ENCODE results near the gene POLR1H.
A peak's percentile ranks its signal among the peaks of the same experiment; 100 is the strongest.

Gene POLR1H

GRCh38 chr6:30062471-30063178, 1.6 kb downstream of the POLR1H start:
- no peak for DNase-seq (ENCODE audit: low read depth)

GRCh38 chr6:30063315-30063714, 2.2 kb downstream of the POLR1H start:
- no peak for DNase-seq (ENCODE audit: low read depth)

GRCh38 chr6:30066082-30066481, 5.0 kb downstream of the POLR1H start:
- DNase-seq (ENCODE audit: low read depth), result no peak

- peak; percentile 97 for DNase-seq (ENCODE audit: low read depth)
These were observed 5.8 kb downstream of the POLR1H start, which contains the start of gene PPP1R11 for GRCh38 chr6:30066577-30067459. TSS of gene PPP1R11 (plus strand) at chr6:30067198. CDS start at chr6:30067411, 213 bp downstream.

- no peak for DNase-seq (ENCODE audit: low read depth)
These were observed 6.5 kb downstream of the POLR1H start for GRCh38 chr6:30067460-30068139.

GRCh38 chr6:30071081-30071818, 10.2 kb downstream of the POLR1H start:
- no peak for DNase-seq (ENCODE audit: low read depth)

- DNase-seq (ENCODE audit: low read depth), result no peak
These were observed 10.8 kb downstream of the POLR1H start for GRCh38 chr6:30071858-30072257.

GRCh38 chr6:30073489-30074235, 12.6 kb downstream of the POLR1H start:
- DNase-seq (ENCODE audit: low read depth), result no peak

- no peak for DNase-seq (ENCODE audit: low read depth)
These were observed 13.4 kb downstream of the POLR1H start for GRCh38 chr6:30074331-30075093.

GRCh38 chr6:30075094-30075789, 14.2 kb downstream of the POLR1H start, which contains the start of gene RNF39:
TSS of gene RNF39 (minus strand) at chr6:30075769. CDS start at chr6:30075585, 184 bp downstream.
- DNase-seq (ENCODE audit: low read depth), result no peak

- no peak for DNase-seq (ENCODE audit: low read depth)
These were observed 15.0 kb downstream of the POLR1H start for GRCh38 chr6:30075790-30076732.

- DNase-seq (ENCODE audit: low read depth), result no peak
These were observed 16.2 kb downstream of the POLR1H start for GRCh38 chr6:30077218-30077617.

GRCh38 chr6:30087876-30088275, 26.8 kb downstream of the POLR1H start:
- DNase-seq (ENCODE audit: low read depth), result no peak

GRCh38 chr6:30091577-30092381, 30.7 kb downstream of the POLR1H start:
- no peak for DNase-seq (ENCODE audit: low read depth)

- no peak for DNase-seq (ENCODE audit: low read depth)
These were observed 31.9 kb downstream of the POLR1H start for GRCh38 chr6:30092852-30093543.

- no peak for DNase-seq (ENCODE audit: low read depth)
These were observed 33.0 kb downstream of the POLR1H start for GRCh38 chr6:30093951-30094661.

Data from stimulated activated CD8-positive, alpha-beta memory T cell treated with anti-CD3 and anti-CD28 coated beads, Interleukin-12 subunit alpha, Interleukin-12 subunit beta, amount 100 ng/mL, for 4 hours (primary cell).